ENCODE measurements around the gene VEPH1. TPM values are rescaled to one million over a fixed set of nuclear protein-coding genes. Genes with fewer than 3 reads are reported as not detected.

Gene VEPH1
- total and polyA plus RNA-seq, 9 of the 15 experiments (the other 6 are each of a cell fraction or from before 2014, with no cell fraction given), result 4.5 to 15.6 (median 5.8) TPM

GRCh38 chr3:157453824-157454223 lies 49.4 kb downstream of the VEPH1 start:
- H3K79me2 ChIP-seq (ENCODE audit: control insufficient read depth, insufficient read depth, low read length), result no peaks in the 10 kb centered on the region
- TF ChIP-seq ZNF324 (CRISPR knock-in tag; IDR thresholded peaks at IDR 0.05) (no peak), ZNF318 (IDR thresholded peaks at IDR 0.05; ENCODE audit: borderline replicate concordance in 1 of 2, low read depth in 1 of 2) (no peak), CBX2 (IDR thresholded peaks at IDR 0.05; ENCODE audit: insufficient read depth, low read length, poor library complexity, severe bottlenecking) (no peak)
- 12% methylated on average over 1 of the region's 1 CpG for WGBS (ENCODE audit: insufficient coverage, low coverage, missing lambda C conversion rate)

More at GRCh38 chr3:157453824-157454223, 49.4 kb downstream of the VEPH1 start:
- no peak for ATAC-seq
- no peaks in the 10 kb centered on the region for H3K27me3 ChIP-seq (ENCODE audit: control insufficient read depth in 2 of 2, insufficient read depth in 2 of 2, low read length in 2 of 2)
- no peak overlapping the region for H3K9ac ChIP-seq (ENCODE audit: insufficient read depth in 1 of 2, low read depth in 2 of 2, low read length in 2 of 2)
- in situ Hi-C loops (cut with MboI), result no loop called here
- H3K4me1 ChIP-seq (replicated peaks in 1 of 2; ENCODE audit: control insufficient read depth in 2 of 2, insufficient read depth in 2 of 2, low read length in 2 of 2), result no peaks in the 10 kb centered on the region
- H3K9me3 ChIP-seq (replicated peaks; ENCODE audit: control insufficient read depth, insufficient read depth, low read depth, low read length), result no peaks in the 10 kb centered on the region
- no peak for DNase-seq (ENCODE audit: extremely low read depth in 1 of 4, low spot score in 3 of 4)
- no TSS peak for BruUV-seq (replicated peaks)
- H3K27ac ChIP-seq (ENCODE audit: extremely low read depth, low read depth, low read length), result no peak overlapping the region
- ChIA-PET POLR2A (interaction anchor here (0.7 kb wide), 1 partner anchor 1655 kb away, joined by 3 read pairs; no protein-coding TSS in a partner anchor), CTCF (ENCODE audit: low intra/inter-chr PET ratio) (no interaction called here)
- no peaks in the 10 kb centered on the region for H3K36me3 ChIP-seq (ENCODE audit: control insufficient read depth, insufficient read depth, low read length)
- FAIRE-seq, result no peak
- no peaks in the 10 kb centered on the region for H3K9me1 ChIP-seq (ENCODE audit: control insufficient read depth, insufficient read depth, low read length)
- no peak overlapping the region for H3K4me3 ChIP-seq
- no peaks in the 10 kb centered on the region for H4K20me1 ChIP-seq (replicated peaks; ENCODE audit: control insufficient read depth, insufficient read depth, low read length)
- no peak overlapping the region for H3K4me2 ChIP-seq (ENCODE audit: insufficient read depth, low read length)
- intact Hi-C loops (cut with micrococcal nuclease), result no loop called here
- no peak overlapping the region for H2AFZ ChIP-seq (ENCODE audit: low read depth, low read length)
